B cell (primary cell): ENCODE measurements around the gene GRID1.

Experiments
- EZH2 ChIP-seq: IDR thresholded peaks from 2 replicates; pipeline ENCODE4 v1.6.1; 2012; ENCODE audit warnings: borderline replicate concordance, low read depth, mild to moderate bottlenecking, moderate library complexity, low read length; ENCODE audit not compliant: insufficient read depth, poor library complexity, severe bottlenecking
- TF ChIP-seq, protein P1 (sequence below): fragments of 200-600 bp; IDR thresholded peaks from one replicate; pipeline ENCODE4 v1.8.0; 2022; ENCODE audit warnings: antibody characterized with exemption, mild to moderate bottlenecking

DNA sequence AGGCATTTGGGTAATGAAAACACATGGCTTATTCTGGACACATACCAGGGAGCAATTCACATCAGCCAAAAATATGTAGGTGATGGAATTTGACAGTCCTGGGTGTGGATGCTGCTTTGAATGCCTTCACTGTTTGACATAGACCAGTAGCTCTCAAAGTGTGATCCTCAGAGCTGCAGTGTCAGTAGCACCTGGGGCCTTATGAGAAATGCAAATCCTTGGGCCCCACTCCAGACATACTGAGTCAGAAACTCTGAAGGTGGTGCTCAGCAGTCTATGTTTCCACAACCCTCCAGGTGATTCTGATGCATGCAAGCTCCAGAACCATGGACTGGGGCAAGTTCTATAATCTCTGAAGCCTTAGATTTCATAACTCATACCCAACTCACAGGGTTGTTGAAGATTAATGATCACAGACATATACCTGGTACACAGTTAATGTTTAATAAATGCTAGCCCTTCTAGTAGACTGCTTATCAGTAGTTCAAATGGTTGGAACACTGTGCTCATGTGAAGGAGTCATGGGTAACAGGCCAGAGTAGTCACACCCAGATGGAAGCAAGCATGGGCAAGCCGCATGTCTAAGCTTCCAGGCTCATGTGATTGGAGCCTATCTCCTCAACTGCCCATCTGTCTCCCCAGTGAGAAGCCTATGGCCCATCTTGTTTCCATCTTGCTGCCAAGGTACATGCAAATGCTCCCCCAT, 715.7 kb downstream of the GRID1 start:
- TF ChIP-seq, protein P1, sequence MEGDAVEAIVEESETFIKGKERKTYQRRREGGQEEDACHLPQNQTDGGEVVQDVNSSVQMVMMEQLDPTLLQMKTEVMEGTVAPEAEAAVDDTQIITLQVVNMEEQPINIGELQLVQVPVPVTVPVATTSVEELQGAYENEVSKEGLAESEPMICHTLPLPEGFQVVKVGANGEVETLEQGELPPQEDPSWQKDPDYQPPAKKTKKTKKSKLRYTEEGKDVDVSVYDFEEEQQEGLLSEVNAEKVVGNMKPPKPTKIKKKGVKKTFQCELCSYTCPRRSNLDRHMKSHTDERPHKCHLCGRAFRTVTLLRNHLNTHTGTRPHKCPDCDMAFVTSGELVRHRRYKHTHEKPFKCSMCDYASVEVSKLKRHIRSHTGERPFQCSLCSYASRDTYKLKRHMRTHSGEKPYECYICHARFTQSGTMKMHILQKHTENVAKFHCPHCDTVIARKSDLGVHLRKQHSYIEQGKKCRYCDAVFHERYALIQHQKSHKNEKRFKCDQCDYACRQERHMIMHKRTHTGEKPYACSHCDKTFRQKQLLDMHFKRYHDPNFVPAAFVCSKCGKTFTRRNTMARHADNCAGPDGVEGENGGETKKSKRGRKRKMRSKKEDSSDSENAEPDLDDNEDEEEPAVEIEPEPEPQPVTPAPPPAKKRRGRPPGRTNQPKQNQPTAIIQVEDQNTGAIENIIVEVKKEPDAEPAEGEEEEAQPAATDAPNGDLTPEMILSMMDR, result no peak
- no peak for TF ChIP-seq EZH2
